Transverse colon (tissue), 4 donors: Measurements from ENCODE around the gene ELOVL3.

Experiments
- EP300 ChIP-seq: sonication (generic); formaldehyde crosslinking; IDR thresholded peaks from one replicate; pipeline ENCODE4 v1.6.1; 2017; ENCODE audit warnings: antibody characterized with exemption, low read depth
- POLR2A ChIP-seq: fragments of 450-650 bp; IDR thresholded peaks from one replicate; pipeline ENCODE4 v1.6.1; 2016; ENCODE audit warnings: antibody characterized with exemption, mild to moderate bottlenecking, moderate library complexity
- POLR2AphosphoS5 ChIP-seq, 3 donors: sonication (generic); formaldehyde crosslinking; IDR thresholded peaks; one replicate each; pipeline ENCODE4 v1.6.1; 2016; ENCODE audit warnings: antibody characterized with exemption in 3 of 3
- TF ChIP-seq, protein P1 (sequence below), 5 experiments: fragments of 200-600 bp in 3 of 5; fragments of 450-650 bp in 2 of 5; sonication (generic) in 3 of 5; IDR thresholded peaks; 1 replicate in 2 of 5; 2 replicates in 3 of 5; pipeline ENCODE4 v1.5.1; 2016 to 2017; ENCODE audit warnings: antibody characterized with exemption in 5 of 5, inconsistent platforms in 3 of 5, mild to moderate bottlenecking in 2 of 5, moderate library complexity in 1 of 5

DNA sequence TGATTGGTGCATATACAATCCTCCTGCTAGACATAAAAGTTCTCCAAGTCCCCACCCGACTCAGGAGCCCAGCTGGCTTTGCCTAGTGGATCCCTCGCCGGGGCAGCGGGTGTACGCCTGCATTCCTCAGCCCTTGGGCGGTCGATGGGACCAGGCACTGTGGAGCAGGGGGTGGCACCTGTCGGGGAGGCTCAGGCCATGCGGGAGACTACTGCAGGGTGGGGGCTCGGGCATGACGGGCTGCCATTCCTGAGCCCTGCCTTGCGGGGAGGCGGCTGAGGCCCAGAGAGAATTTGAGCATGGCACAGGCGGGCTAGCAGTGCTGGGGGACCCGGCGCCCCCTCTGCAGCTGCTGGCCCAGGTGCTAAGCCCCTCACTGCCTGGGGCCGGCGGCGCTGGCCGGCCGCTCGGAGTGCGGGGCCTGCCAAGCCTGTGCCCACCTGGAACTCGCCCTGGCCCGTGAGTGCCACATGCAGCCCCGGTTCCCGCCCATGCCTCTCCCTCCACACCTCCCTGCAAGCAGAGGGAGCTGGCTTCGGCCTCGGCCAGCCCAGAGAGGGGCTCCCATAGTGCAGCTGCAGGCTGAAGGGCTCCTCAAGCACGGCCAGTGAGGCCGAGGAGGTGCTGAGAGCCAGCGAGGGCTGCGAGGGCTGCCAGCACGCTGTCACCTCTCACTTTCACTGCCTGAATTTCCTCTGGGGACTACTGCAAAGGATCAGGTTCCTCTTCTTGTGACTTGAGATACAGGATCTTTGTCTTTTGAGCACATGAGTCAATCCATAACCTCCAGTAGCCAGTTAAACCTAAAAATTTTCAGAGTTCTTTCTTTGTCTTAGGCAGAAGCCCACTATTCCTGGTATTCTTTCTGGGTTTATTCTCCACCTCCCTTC lies 25.1 kb upstream of the ELOVL3 start:
- TF ChIP-seq, protein P1, sequence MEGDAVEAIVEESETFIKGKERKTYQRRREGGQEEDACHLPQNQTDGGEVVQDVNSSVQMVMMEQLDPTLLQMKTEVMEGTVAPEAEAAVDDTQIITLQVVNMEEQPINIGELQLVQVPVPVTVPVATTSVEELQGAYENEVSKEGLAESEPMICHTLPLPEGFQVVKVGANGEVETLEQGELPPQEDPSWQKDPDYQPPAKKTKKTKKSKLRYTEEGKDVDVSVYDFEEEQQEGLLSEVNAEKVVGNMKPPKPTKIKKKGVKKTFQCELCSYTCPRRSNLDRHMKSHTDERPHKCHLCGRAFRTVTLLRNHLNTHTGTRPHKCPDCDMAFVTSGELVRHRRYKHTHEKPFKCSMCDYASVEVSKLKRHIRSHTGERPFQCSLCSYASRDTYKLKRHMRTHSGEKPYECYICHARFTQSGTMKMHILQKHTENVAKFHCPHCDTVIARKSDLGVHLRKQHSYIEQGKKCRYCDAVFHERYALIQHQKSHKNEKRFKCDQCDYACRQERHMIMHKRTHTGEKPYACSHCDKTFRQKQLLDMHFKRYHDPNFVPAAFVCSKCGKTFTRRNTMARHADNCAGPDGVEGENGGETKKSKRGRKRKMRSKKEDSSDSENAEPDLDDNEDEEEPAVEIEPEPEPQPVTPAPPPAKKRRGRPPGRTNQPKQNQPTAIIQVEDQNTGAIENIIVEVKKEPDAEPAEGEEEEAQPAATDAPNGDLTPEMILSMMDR (IDR thresholded peaks at IDR 0.05), result no peak
- TF ChIP-seq POLR2A (no peak), POLR2AphosphoS5 (IDR thresholded peaks at IDR 0.05) (no peak), EP300 (no peak)
